Testis (tissue), 3 donors: ENCODE measurements around the gene LRRC32. TPM values are rescaled to one million over a fixed set of nuclear protein-coding genes. Genes with fewer than 3 reads are reported as not detected.

ENCODE experiments used
- DNase-seq: peaks from one replicate; pipeline ENCODE4 v3.0.0-alpha.2; 2019
- H3K27ac ChIP-seq, 2 donors: fragments of 200-600 bp; sonication (generic); one replicate each; pipeline ENCODE4 v1.5.1; 2019
- H3K27me3 ChIP-seq: fragments of 200-600 bp; sonication (generic); one replicate; pipeline ENCODE4 v1.5.1; 2019
- H3K36me3 ChIP-seq: fragments of 200-600 bp; sonication (generic); one replicate; pipeline ENCODE4 v1.5.1; 2017; ENCODE audit warnings: low read depth; ENCODE audit errors: missing control alignments
- H3K4me1 ChIP-seq: fragments of 200-600 bp; sonication (generic); one replicate; pipeline ENCODE4 v1.5.1; 2019
- H3K4me3 ChIP-seq, 2 donors: fragments of 200-600 bp; sonication (generic); one replicate each; pipeline ENCODE4 v1.5.1; 2017 to 2019
- H3K9me3 ChIP-seq: fragments of 200-600 bp; sonication (generic); one replicate; pipeline ENCODE4 v1.5.1; 2017
- CTCF ChIP-seq, 3 experiments: fragments of 450-650 bp in 2 of 3; fragments of 200-600 bp in 1 of 3; sonication (generic) in 1 of 3; IDR thresholded peaks; one replicate each; pipeline ENCODE4 v1.5.1; 2016 to 2019; ENCODE audit warnings: antibody characterized with exemption in 3 of 3, mild to moderate bottlenecking in 2 of 3, moderate library complexity in 1 of 3
- POLR2A ChIP-seq: fragments of 450-650 bp; IDR thresholded peaks from one replicate; pipeline ENCODE4 v1.6.1; 2017; ENCODE audit warnings: antibody characterized with exemption, mild to moderate bottlenecking, moderate library complexity
- WGBS, 2 donors: methylation state at CpG; one replicate each; pipeline ENCODE4 v1.1.5; 2018; 5-methylcytosine and 5-hydroxymethylcytosine counted together
- intact Hi-C: fragments of 100-400 bp; cut with DNase I; formaldehyde crosslinking; loops from one replicate; pipeline ENCODE4 v1.15.1; 2023; ENCODE audit warnings: low total_unique reads
- polyA plus RNA-seq: library from polyadenylated mRNA; stranded (reverse); fragments of 350-450 nt; fragmentation: Illumina TruSeq; extraction: RNeasy Lipid Tissue Mini Kit (QIAGEN cat#74804); gene quantifications from one replicate; pipeline ENCODE4 v1.2.3, GENCODE V29; 2014; ENCODE audit warnings: low read depth, low replicate concordance; ENCODE audit not compliant: insufficient read depth
- total RNA-seq, 2 donors: library from RNA; depleted of rRNA; stranded (reverse); fragments of >200 nt; gene quantifications; one replicate each; pipeline ENCODE4 v1.2.3, GENCODE V29; 2016

LRRC32 gene
- total and polyA plus RNA-seq, 3 donors from 2014 or later: 6.5 to 20.5 (median 9.1) TPM

GRCh38 chr11:76704171-76704948 lies 33.8 kb upstream of the LRRC32 start:
- no peak overlapping the region for H3K4me3 ChIP-seq
- no peaks in the 10 kb centered on the region for H3K36me3 ChIP-seq
- H3K9me3 ChIP-seq: no peaks in the 10 kb centered on the region
- 74 to 78% methylated on average over 5 of the region's 5 CpGs for WGBS, 2 donors
- H3K27ac ChIP-seq: no peak overlapping the region
- H3K27me3 ChIP-seq: no peaks in the 10 kb centered on the region
- DNase-seq: no peak
- TF ChIP-seq POLR2A (no peak), CTCF (IDR thresholded peaks at IDR 0.05) (no peak)
- intact Hi-C loops: no loop called here
- no peaks in the 10 kb centered on the region for H3K4me1 ChIP-seq

GRCh38 chr11:76703707-76704106 lies 33.2 kb upstream of the LRRC32 start:
- intact Hi-C loops: no loop called here
- Histone ChIP-seq H3K9me3 (no peaks in the 10 kb centered on the region), H3K36me3 (no peaks in the 10 kb centered on the region), H3K4me3 (no peak overlapping the region), H3K27me3 (no peaks in the 10 kb centered on the region), H3K4me1 (no peaks in the 10 kb centered on the region), H3K27ac (no peak overlapping the region)
- WGBS, 2 donors: 80 to 88% methylated on average over 1 of the region's 1 CpG
- no peak for TF ChIP-seq POLR2A
- TF ChIP-seq CTCF (IDR thresholded peaks at IDR 0.05): no peak
- no peak for DNase-seq

- TF ChIP-seq CTCF (IDR thresholded peaks at IDR 0.05) (no peak), POLR2A (no peak)
- H3K27ac ChIP-seq: no peak overlapping the region
- WGBS, 2 donors: 89 to 94% methylated on average over 3 of the region's 3 CpGs
These were observed 32.0 kb upstream of the LRRC32 start for GRCh38 chr11:76702336-76703128.

GRCh38 chr11:76701294-76702040 lies 30.9 kb upstream of the LRRC32 start:
- WGBS, 2 donors: 71 to 84% methylated on average over 7 of the region's 7 CpGs
- H3K36me3 ChIP-seq: no peaks in the 10 kb centered on the region
- H3K27me3 ChIP-seq: no peaks in the 10 kb centered on the region
- intact Hi-C loops: no loop called here
- no peaks in the 10 kb centered on the region for H3K9me3 ChIP-seq
- DNase-seq: no peak
- no peak for TF ChIP-seq POLR2A
- no peak for TF ChIP-seq CTCF (IDR thresholded peaks at IDR 0.05)
- H3K4me1 ChIP-seq: no peaks in the 10 kb centered on the region
- H3K27ac ChIP-seq: no peak overlapping the region
- H3K4me3 ChIP-seq: no peak overlapping the region

More at GRCh38 chr11:76702336-76703128, 32.0 kb upstream of the LRRC32 start:
- no peaks in the 10 kb centered on the region for H3K36me3 ChIP-seq
- intact Hi-C loops: no loop called here
- no peaks in the 10 kb centered on the region for H3K4me1 ChIP-seq
- DNase-seq: no peak
- H3K9me3 ChIP-seq: no peaks in the 10 kb centered on the region
- no peaks in the 10 kb centered on the region for H3K27me3 ChIP-seq
- no peak overlapping the region for H3K4me3 ChIP-seq
